Frontal cortex (tissue), 4 donors: ENCODE results near the gene CHST11. TPM values are rescaled to one million over a fixed set of nuclear protein-coding genes. Genes with fewer than 3 reads are reported as not detected.

Source experiments
- DNase-seq, 2 donors: peaks; one replicate each; pipeline ENCODE4 v3.0.0; 2012; ENCODE audit warnings: low spot score in 2 of 2
- FAIRE-seq: peaks from 2 replicates; lab custom pipeline; 2012; peaks lifted over from hg19 to GRCh38; lab: Jason Lieb, UNC
- total RNA-seq: library from RNA; depleted of rRNA; stranded (reverse); fragments of >200 nt; gene quantifications from one replicate; pipeline ENCODE4 v1.2.3, GENCODE V29; 2014
- donor health status: control.
- donor health status: control.
- donor health status: control.

Gene CHST11
- total RNA-seq, 1 donor from 2014 or later = 22.0 TPM

DNA sequence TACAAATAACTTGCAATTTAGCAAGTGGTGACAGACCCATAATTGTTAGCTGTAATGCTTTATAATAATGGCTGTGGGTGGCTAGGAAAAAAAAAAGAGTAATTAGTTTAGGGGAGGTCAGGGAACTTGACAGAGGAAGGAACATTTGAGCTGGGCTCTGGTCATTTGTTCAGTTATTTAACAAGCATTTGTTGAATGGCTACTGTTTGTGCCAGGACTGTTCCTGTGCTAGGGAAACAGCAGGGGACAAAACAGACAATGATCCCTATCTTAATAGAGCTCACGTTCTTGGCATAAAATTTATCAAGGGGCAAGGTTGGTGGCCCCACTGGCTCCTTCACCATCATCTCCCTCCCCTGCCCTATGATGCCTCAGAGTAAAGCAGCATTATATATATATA is 18.5 kb downstream of the CHST11 start:
- no peak for FAIRE-seq
- no peak for DNase-seq

DNA sequence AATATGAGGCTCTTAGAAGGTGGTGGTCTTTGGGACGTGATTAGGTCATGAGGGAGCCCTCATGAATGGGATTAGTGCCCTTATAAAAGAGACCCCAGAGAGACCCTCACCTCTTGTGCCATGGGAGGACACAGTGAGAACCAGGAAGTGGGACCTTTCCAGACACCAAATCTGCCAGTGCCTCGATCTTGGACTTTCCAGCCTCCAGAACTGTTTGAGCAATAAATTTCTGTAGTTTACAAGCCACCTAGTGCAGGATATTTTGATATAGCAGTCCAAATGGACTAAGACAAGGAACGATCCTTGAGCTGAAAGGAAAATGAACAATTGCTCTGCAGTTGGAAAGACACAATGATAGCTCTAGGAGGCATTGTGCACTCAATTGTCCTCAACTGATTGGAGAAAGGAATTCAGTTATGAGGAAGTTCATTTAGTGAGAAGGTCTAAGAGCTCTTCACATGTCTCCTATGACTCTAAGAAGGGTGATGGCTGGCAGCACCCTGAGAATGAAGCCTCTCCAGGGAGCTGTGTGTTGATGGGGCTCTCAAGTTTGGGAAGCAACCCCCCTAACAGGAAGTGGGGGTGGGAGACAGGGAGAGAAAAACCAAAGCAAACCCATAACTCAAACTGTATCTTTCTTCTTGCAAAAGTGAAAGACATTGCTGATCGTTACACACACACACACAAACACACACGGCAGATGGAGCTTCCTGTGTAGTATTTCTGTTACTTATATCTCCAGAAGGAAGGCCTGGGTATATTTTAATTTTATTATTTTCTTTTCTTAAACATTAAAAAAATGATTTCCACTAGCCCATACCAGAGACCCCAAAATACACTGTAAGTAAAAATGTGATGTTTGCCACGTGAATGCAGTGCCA is 21.0 kb downstream of the CHST11 start:
- DNase-seq (no peak), FAIRE-seq (no peak)

DNA sequence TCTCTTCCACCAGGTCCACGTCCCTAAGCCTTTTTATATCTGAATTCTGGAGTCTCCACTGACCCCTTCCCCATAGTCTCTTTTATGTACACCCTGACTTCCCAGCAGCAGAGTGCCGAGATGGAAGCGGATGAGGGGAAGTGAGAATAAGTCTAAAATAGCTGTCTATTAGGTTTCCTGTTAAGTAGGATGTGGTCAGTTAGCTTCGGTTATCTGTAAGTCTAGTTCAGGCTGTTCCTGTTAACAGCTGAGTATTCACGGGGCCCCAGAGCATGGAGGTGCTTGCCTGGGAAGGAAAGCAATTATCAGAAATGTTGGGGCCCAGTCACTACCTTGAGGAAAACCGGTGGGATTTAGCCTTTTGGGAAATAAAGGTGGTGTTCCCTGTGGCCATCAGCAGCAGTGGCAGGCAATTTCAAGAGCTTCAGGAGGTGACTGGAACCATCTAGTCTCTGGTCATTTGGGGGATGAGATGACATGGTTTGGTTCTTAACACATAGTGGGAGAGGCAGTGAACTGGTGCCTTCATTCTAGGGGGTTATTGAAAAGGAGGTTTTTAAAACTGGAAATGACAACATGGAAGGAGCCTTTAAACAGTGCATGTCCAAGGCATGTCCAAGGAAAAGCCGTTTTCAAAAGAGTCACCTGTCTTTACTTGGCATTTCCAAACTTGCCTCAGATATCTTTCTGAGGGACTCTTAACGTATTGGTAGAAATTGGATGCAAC is 21.8 kb downstream of the CHST11 start:
- no peak for FAIRE-seq
- DNase-seq = no peak

DNA sequence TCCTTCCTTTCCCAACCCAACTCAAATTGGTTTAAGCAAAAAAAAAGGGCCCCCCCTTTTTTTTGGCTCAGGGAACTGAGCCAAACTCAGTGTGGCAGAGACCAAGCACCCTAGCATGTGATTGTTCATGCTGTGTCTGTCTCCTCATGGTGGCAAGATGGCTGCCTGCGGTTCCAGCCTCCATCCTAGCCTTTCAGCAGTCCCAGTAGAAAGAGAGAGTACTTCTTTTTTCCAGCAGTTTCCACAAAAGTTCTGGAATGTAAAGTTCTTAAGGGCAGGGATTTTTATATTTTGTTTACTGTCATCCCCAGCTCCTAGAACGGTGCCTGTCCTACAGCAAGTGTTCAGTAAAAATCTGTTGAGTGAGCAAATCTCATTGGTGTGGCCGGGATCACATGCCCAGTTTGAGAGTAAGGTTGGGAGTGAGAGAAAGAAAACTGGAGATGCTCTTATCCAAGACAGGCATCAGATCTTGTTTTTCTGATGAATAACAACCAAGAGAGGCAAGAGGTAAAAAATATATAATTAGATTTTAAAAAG is 22.4 kb downstream of the CHST11 start:
- DNase-seq = no peak
- FAIRE-seq = no peak

DNA sequence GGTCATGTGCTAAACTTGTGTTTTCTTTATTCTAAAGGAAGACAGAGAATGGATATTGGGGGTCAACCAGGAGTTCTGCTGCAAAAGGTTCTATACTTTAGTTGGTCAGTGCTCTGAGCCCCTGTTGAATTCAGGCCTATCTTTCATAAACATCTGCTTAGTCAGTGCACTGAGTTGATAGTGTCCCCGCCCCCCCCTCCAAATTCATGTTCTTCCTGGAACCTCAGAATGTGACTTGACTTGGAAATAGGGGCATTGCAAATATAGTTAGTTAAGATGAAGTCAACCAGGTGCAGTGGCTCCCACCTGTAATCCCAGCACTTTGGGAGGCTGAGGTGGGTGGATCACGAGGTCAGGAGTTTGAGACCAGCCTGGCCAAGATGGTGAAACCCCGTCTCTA is 23.3 kb downstream of the CHST11 start:
- DNase-seq (no peak), FAIRE-seq (no peak)

DNA sequence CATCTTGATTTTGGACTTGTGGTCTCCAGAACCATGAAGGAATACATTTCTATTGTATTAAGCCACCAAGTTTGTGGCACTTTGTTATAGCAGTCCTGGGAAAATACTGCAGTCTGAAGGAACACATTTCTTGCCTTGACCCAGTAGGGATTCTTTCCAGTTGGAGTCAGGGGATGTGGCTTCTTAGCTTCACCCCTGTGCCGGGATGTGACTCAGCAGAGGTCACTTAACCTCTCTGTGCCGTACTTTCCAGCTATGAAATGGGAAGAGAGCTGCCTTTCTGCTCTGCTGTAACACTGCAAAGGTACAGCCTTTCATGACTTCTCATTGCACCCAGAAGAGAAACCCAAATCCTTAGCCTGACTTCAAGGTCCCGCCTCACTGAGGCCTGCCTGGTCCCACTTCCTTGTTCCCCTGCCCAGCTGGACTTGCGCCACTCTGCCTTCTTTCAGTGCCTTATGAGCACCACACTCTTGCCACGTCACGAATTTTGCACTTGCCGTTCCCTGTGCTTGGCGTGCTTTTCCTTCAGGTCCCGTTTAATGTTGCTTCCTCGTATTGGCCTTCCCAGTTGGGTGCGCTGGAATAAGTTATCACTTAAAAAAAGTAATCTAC is 24.2 kb downstream of the CHST11 start:
- no peak for FAIRE-seq
- no peak for DNase-seq

DNA sequence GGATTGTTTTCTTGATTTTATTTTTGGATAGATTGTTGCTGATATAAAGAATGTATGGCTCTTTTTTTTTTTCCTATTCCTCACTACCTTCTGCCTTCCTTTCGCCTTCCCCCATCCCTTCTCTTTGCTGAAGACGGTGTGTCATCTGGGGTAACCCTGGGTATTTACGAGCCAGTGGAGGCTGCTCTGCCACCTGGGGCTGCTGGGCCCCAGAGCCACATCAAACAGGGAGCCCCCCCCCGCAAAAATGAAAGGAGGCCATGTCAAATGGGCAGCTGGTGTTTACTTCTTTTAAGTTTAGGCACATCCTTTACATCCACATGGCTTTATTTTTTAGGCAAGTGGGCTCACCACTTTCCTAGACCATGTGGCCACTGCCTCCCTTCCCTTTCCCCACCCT is 25.4 kb downstream of the CHST11 start:
- DNase-seq = no peak
- FAIRE-seq = no peak

DNA sequence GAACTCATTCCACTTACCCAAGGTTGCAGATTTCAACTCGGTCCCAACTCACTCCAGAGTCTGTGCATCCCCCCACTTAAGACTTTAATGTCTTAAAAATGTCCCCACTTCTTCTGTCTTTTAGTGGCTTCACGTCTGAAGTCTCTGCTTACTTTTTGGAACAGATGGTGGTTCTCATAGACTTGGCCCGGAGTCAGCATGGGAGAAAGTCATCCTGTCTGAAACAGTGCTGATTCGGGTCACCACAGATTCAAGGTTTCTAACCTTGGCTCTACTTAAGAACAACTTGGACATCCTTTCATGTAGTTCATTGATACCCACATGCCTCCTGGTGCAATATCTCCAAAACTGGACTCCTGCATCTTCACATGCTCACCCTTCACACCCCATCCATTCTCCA is 26.0 kb downstream of the CHST11 start:
- DNase-seq (no peak), FAIRE-seq (no peak)

DNA sequence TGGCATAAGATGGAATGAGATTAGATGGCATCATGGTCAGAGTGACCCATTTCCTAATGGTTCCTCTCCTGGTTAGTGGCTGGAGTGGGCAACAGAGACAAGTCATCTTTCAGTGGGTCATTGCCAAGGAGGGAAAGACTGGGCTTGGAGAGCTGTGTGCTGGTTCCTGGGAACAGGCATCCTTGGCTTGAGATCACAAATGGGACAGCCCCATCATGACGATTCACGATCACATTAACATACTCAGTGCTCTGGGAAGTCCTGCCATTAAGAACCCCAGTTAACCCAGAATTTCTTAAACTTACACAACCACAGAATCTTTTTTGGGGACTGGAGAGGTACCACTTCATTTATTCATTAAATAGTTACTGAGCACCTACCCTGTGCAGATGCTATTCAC is 27.3 kb downstream of the CHST11 start:
- FAIRE-seq = no peak
- no peak for DNase-seq

DNA sequence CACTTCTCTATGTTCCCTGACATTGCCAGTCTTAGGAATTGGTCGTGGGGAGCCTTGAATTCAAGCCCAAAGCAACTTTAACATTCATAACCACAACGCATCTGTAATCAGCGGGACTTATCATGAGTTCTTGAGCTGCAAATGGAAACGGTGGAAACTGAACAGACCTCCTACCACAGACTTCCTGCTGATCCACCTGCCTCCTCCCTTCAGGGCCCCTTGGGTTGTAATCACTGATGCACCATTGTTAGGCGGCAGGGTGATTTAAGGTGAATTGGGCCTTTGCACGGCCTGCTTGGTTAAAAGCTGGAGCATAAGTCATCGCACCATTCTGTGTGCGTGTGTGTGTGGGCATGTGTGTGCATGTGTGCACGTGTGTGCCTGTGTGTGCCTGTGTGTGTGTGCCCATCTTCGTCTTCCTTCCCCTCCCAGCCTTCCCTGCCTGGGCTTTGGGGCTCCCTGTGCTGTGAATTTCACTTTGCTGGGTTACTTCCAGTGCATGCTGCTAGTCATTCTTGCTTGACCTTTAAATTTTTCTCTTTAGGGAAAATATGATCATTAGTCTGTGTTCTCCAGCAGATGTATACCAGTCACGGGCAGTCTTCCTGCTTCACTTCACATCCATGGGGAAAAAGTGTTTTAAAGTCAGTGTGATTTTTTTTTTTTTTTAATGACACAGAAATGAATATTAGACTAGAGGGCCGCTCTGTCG is 29.1 kb downstream of the CHST11 start:
- no peak for FAIRE-seq
- DNase-seq = no peak

DNA sequence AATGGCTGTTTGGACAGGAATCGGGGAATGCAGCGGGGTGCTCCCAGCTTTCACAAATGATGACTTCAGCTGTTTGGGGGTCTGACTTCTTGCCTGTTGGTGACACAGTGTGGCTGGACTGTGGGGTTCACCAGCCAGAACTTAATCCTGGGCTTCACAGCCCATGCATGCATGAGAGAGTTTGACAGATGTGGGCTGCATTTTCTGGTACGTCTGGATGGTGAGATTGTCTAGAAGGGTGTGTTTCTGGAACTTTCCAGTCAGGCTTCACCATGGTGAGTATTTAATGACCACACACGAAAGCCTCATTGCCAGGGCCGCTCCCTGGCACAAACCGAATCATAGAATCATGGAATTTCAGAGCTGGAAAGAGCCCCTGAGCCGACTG is 29.6 kb downstream of the CHST11 start:
- FAIRE-seq (no peak), DNase-seq (no peak)

DNA sequence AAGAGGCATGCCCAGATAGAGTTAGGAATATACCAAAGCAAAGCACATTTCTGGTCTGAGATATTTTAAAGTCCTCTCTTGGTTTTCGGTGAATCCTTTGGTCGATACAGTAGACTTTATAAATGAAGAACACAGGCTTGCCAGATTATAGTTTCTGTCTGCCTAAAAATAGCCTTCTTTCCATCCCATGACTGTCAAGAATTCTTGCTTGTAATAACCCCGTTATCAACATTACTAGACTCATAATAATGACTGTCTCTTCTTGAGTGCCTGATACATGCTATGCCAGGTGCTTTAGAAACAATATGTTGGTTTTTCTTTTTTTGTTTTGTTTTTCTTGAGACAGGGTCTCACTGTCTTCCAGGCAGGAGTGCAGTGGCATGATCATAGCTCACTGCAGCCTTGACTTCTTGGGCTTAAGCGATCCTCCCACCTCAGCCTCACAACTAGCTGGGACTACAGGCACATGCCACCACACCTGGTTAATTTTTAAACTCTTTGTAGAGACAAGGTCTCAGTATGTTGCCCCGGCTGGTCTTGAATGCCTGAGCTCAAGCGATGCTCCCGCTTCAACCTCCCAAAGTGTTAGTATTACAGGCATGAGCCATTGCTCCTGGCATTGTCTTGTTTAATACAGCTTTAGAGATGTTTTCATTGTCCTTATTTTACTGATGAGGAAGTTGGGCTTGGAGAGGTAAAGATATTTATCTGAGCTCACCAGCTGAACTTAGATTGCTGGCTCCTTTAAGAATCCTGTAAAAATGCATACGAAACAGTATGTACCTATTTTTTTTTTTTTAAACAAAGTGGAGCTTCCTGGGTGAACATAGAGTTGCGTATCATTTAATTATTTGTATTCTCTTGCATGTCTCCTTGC is 30.4 kb downstream of the CHST11 start:
- no peak for DNase-seq
- FAIRE-seq = no peak

DNA sequence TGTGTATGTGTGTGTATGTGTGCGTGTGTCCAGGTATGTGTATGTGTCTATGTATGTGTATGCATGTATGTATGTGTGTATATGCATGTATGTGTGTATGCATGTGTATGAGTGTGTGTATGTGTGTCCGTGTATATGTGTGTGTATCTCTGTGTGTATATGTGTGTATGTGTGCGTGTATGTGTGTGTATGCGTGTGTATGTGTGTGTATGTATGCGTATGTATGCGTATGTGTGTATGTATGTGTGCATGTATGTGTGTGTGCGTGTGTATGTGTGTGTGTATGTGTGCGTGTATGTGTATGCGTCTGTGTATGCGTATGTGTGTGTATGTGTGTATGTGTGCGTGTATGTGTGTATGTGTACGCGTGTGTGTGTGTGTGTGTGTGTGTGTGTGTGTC is 31.6 kb downstream of the CHST11 start:
- FAIRE-seq = no peak

DNA sequence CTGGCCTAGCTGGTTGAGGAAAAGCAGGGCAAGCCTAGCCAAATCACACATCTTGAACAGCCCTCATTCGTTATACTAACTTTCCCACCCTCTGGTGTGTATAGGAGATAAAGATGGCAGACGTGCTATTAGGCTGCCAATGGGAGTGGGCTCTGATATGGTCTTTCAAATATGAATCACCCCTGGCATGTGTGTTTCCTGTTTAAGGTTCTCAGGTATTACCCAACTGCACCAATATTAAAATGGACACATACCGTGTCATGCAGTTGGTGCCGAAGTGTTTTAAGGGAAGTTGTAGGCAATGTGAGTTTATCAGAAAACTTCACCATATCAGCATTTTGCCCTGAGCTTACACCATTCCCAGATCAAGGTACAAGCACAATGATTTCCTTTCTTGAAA is 33.4 kb downstream of the CHST11 start:
- no peak for FAIRE-seq
- DNase-seq = no peak

More for the DNA sequence above, 31.6 kb downstream of the CHST11 start:
- no peak for DNase-seq

DNA sequence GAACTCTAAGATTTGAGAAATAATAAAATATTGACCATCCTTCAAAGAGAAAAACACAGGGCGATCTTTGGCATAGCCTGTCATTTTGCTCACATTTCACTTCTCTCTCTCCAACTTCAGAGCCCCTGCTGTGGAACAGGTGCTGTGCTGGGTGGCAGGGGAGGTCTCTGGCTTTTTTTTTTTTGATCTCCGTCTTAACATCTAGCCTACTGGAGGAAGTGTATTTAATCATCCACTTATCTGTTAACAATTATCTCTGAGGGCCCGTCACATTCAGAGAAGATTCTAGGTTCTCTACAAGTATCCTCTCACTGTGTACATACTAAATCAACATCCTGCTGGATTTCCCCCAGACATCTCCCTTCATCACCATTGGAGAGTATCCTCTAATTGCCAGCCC is 34.1 kb downstream of the CHST11 start:
- DNase-seq = no peak
- no peak for FAIRE-seq

DNA sequence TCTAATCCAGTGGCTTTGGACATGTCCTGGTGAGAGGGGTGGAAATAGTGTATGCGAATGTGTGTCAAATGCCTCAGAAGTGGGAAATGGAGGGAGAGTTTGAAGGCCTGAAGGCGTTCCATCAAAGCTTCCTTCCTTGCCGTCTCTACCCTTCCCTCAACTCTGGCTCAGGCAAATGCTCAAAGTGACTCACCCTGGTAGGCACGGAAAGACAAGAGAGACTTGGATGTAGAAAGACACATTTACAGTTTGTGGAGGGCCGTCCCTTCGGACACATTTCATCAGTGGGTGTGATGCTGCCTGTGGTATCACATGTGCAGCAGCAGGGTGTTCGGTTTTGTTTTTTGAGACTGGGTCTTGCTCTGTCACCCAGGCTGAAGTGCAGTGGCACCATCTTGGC is 36.7 kb downstream of the CHST11 start:
- DNase-seq (no peak), FAIRE-seq (no peak)

DNA sequence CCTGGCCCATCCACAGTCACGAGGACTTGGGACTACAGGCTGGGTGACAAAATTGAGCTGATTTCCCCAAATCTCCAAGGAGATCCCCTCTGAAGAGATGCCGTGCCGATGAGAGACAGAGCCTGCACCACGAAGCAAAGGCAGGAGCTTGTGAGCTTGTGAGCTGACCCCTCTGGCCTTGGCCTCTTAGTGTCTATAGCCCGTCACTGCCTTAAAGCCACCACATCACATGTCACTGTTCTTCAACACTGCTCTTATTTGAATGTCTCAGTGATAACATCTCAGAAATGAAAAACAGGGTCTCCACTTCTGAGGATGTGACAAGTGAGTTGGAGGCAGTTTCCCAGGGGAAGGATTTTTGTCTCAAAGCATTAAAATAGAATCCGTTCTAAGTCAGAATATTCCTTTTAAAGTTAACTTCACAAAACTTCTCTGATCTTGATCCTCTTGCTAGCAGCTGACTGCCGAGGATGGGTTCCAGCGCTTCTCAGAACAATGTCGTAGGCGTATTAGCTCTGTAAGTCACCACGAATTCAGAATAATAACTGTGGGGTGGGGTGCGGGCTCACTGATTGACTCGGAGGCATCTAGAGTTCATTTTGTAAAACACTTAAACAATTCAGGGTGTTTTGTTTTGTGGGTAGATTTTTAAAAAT is 37.5 kb downstream of the CHST11 start:
- DNase-seq = no peak

DNA sequence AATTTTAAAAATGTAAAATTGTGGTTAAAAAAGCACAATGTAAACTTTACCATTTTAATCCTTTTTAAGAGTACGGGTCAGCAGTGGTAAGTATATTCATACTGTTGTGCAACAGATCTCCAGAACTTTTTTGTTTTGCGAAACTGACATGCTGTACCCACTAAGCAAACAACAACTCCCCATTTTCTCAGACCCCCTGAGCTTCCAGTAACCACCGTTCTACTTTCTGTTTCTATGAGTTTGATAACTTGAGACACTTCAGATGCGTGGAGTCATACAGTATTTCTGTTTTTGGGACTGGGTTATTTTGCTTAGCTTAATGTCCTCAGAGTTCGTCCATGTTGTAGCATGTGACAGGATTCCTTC is 38.0 kb downstream of the CHST11 start:
- DNase-seq (no peak), FAIRE-seq (no peak)

More for the DNA sequence above, 37.5 kb downstream of the CHST11 start:
- no peak for FAIRE-seq

DNA sequence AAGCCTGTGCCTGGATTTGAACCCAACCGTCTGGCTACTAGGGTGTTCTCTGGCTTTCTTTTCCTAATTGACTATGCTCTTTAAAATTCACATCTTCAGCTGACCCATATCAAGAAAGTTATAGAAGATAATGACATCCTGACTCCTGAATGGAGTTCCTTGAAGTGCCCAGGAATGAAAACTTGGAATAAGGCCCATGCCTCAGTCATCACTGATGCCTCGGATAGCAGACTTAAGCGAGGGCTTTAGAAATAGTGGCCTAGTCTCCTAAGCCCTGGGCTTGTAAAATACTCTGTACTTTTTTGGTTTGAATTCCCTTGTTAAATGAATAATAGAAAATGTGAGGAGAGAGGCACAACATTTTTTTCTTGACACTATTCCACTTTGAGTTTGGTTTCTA is 39.0 kb downstream of the CHST11 start:
- no peak for DNase-seq
- FAIRE-seq = no peak
